T-helper 1 cell (primary cell): ENCODE measurements around the gene TYW1.
A peak's percentile ranks its signal among the peaks of the same experiment; 100 is the strongest.
"Not testable (repeated sequence)": the region's sequence is repeated elsewhere in the genome, so short reads cannot be mapped to it uniquely, and the experiment has no call there.

Experiments
- DNase-seq, 5 donors: peaks; one replicate each; pipeline ENCODE4 v3.0.0-alpha.2; 2012 to 2020

TYW1 gene

DNA sequence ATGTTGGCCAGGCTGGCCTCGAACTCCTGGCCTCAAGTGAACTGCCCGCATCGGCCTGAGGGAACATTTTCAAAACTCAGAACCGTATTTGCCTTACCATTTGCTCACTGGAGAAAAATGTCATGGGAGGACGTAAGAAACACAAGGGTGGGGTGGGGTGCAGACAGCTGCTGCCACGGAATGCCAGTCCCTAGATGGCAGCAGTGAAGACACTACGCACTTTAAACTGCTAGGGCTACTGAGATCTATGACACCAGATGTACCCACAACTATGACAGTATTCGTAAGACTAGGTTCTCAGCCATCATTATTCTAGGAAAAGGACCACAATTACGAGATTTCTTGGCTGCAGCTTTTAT, 2.0 kb upstream of the TYW1 start:
- DNase-seq: peak; percentile 10 to 76 (median 36)

DNA sequence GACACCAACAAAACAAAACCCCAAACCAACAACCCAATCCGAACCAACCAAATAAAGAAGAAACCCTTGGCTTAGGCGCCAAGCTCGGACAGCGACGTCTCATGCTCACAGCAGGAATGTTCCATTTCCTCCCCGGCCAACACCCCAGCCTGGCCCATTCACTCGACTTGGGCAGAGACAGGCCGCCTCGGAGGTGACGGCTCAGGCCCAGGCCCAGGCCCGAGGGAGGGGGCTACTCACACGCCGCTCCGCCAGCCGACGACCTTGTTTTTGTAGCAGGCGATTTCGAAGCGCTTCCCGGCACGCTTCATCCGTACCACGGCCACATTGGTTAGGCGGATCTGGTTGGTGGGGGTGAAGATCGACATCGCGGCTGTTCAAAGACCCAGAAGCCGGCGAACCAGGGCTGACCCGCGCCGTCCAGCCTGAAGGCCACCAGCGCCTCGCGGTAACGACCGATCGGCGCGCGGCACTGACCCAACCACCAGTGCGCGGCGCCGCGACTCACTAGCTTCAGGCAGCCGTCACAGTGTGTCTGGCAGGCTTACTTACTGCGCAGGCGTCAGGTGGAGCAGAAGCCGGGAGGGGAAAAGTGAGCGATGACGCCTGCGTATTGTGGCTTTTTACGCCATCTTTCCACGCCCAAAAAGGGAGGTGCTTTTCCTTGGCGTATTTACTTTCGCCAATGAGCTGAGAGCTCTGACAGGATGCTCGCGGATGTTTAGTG, 1.4 kb upstream of the TYW1 start, which contains the start of gene SBDS:
TSS of gene SBDS (minus strand) at position 537 of the 727 bp plus-strand sequence. CDS start at position 368, 169 bp downstream.
- DNase-seq: peak; percentile 81 to 99 (median 91)

DNA sequence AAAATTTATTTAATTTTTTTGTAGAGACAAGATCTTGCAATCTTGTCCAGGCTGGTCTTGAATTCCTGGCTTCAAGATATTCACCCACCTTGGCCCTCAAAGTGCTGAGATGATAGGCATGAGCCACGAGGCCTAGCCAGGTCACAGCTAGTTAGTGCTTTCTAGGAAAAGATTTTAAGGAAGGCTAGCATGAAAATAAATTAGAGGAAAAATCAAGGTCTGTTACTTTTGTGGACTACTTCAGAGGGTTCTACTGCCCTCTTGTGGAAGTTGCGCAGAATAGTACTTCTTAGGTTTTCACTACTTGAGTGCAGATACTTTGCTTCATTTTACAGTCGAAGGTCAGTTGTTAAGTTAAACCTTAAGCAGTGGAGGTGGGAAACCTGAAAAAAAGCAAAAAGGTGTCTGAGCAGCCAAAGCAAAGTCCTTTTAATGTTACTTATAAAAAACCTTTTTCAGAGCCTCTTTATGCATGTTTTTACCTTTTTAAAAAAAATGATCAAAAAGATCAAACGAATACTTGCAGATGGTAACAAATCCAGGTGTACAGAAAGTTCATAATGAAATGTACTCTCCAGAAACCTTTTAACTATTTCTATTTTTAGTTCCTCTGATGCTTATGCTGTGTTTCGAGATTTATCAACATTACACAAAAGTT, 4.1 kb downstream of the TYW1 start:
- peak in 1 of 5 donors; percentile 15 for DNase-seq

DNA sequence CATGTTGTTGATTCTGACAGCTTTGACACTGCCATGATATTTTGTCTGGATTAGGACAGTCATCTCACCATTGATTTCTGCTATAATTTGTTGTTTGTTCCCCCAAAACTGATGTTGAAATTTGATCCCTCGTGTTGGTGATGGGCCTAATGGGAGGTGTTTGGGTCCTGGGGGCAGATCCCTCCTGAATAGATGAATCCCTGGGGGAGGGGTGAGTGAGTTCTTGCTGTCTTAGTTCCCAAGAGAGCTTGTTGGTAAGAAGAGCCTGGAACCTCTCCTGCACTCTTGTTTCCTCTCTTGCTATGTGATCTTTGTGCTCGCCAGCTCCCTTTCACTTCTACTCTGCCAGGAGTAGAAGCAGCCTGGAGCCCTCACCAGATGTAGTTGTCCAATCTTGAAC, 7.5 kb downstream of the TYW1 start:
- DNase-seq: not testable (repeated sequence)

DNA sequence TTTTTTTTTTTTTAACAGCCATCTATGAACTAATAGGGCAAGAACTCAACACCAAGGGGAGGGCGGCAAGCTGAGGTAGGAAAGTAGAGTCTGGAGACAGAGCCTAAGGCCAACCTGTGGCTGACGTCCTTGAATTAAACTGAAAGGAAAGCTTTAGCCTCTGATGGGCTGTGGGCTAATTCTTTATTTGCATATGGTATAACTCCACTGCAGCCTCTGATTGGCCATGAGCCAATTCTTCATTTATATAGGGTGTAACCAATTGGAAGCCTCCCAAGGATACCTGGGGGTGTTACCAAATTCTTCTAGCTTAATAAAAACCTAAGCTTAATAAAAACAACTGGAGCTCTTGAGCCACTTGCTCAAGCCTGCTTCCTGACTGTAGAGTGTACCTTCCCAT, 10.3 kb downstream of the TYW1 start:
- no peak for DNase-seq

DNA sequence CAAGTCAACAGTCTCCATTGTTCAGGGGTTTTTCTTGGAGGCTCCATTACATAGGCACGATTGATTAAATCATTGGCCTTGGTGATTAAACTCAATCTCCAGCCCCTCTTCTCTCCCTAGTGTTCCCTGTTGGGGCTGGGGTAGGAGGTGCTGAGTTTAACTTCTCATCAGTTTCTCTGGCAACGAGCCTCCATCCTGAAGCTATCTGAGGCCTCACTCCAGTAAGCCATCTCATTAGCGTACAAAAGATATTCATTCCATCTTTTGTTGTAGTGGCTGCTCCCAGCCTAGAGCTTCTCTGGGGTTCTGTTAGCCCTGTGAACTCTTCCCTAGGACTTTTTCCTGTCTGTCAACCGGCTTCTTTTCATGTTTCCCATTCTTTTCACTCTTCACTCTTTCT, 11.6 kb downstream of the TYW1 start:
- DNase-seq: no peak

DNA sequence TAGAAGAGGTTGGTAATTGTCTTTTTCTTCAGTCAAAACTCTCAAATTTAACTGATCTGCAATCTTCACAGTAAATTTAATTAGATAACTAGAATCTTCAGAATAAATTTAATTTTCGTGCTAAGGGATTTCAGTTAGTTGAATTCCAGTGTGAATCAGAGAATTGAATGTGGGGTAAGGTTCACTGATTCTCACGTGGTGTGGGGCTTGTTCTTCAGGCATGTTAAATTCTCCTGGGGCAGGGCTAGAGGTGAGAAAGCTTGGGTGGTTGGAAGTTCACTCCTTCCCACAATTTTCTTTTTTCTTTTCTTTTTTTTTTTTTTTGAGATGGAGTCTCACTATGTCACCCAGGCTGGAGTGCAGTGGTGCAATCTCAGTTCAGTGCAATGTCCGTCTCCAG, 13.0 kb downstream of the TYW1 start:
- not testable (repeated sequence) for DNase-seq

DNA sequence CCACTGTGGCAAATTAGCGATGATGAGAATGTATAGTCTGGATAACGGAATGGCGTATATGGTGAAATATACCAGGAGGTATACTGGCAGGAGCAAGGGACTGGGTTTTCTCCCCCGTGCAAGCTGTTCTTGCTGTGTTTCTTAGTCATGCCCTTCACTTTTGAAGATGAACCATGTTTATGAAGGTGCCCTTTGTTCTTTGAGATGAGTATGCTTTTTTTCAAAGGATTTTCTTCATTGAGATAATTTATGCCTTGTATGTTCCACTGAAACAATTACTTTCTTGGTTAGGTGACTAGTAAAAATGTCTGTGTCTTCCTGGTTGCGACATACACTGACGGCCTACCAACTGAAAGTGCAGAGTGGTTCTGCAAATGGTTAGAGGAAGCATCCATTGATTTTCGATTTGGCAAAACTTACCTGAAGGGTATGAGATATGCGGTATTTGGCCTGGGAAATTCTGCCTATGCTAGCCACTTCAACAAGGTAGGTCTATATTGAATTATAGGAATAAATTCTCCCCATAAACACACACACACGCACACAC, 17.5 kb downstream of the TYW1 start:
- DNase-seq: not testable (repeated sequence)

DNA sequence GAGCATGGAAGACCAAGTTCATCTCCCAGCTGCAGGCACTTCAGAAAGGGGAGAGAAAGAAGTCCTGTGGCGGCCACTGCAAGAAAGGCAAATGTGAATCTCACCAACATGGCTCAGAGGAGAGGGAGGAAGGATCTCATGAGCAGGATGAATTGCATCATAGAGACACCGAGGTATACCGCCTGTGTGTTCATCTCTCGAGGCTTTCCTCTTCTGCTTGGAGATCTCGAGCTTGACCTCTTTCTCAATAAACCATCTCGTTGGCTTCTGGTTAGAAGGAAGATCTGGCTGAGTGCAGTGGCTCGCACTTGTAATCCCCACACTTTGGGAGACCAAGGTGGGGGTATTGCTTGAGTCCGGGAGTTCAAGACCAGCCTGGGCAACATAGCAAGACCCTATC, 21.3 kb downstream of the TYW1 start:
- DNase-seq: not testable (repeated sequence)

DNA sequence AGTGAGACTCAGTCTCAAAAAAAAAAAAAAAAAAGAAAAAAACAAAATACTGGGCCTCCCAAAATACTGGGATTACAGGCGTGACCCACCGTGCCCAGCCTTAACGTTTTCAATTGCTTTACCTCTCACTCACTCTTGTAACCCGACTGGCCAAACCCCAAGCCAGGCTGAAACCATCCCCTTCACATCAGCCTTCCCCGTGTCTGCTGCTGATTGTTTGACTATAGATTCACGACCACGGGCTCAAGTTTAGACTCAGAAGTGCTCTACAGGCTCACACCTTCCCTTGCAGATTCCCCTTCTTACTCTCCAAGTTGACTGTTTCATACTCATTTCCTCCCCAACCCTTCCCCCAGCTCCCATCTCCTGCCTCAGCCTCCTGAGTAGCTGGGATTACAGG, 22.3 kb downstream of the TYW1 start:
- no peak for DNase-seq

DNA sequence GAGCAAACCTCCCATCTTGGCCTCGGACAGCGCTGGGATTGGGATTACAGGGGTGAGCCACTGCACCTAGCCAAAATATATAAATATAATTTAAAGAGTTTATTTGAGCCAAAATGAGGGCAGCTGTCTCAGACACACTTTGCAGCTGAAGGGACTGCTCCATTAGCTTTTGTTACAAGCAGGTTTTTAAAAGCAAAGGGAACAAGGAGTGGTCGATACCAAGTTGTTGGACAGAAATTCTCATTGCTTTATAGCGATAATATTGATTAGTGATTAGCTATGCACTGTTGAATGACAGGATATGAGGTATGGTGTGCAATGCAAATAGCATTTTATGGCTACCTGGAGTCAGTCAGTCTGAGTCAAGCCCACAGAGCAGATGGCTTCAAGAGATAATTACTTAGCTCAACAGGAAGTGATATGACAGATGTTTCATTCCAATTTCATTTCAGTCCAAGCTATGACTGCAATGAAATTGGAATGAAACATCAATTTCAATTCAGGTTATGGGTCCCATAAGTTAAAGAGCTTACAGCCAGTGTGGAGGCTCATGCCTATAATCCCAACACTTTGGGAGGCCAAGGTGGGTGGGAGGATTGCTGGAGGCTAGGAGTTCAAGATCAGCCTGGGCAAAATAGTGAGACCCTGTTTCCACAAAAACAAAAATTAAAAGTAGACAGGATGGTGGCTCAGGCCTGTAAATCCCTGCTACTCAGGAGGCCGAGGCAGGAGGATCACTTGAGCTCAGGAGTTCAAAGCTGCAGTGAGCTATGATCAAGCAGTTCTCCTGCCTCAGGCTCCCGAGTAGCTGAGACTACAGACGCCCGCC, 23.1 kb downstream of the TYW1 start:
- peak in 1 of 5 donors; percentile 27 for DNase-seq

DNA sequence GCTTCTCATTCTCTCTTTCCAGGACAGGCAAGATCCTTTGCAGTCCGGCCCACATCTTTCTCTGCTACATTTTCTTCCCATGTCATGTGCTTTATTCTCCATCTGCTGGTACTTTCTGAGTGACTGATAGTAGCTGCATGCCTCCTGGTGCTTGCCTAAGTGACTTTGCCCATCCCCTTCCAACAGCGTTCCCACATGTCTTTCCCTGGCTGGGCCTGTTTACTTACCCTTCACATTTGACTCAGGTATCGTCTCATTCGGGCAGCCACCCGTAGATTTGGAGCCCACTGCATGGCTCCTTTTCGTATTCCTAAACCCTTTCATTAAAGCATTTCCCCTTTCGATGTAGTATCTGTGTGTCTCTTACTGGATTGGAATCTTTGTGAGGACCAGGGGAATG, 24.6 kb downstream of the TYW1 start:
- DNase-seq: no peak

DNA sequence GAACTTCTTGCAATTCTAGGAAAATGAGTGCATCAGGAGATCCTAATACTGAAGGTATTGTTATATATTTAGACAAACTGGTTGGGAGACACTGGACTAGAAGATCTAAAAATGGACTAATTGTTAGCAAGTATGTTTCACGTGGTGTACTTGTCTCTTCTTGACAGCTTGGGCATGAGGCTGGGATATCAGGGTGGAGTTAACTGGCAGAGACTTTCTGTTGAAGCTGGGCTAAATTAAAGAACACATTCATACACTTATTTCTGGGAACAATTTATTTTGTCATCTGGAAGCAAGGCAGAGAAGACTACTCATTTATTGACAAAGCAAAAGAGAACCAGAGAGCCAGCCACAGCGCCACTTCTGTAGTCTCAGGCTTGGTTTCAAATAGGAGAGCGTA, 25.9 kb downstream of the TYW1 start:
- no peak for DNase-seq

DNA sequence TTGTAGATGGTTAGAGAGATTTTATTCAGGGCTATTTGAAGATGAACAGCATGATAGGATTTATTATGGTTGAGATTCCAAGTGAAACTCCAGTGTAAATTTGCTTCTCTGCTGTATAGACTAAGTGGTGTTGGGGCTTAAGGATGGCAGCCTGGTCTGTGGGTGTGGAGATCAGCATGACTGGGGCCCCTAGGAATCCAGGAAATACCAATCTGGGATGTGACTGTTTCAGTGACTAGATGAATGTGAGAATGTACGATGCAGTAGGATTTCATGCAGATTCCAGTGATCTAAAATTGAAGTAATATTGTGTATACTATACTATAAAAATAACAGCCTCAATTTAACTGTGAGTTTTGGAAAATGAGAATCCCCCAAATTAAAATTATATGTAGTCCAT, 28.8 kb downstream of the TYW1 start:
- not testable (repeated sequence) for DNase-seq

DNA sequence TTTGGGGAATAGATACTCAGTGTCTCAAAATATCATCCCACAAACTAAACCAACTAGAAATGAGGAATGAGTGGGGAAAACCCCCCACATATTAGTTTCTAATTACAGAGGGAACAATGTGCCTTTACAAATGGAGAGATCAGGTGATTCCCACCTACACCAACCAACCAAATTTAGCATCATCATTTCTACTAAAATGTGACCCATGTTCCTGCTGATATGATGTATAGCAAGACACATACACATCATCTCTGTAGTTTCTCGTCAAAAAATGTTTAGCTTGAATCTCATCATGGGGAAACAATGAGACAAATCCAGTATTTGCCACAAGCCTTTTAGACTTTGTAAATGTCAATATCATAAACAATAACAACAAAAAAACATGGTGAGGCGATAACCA, 35.1 kb downstream of the TYW1 start:
- not testable (repeated sequence) for DNase-seq

DNA sequence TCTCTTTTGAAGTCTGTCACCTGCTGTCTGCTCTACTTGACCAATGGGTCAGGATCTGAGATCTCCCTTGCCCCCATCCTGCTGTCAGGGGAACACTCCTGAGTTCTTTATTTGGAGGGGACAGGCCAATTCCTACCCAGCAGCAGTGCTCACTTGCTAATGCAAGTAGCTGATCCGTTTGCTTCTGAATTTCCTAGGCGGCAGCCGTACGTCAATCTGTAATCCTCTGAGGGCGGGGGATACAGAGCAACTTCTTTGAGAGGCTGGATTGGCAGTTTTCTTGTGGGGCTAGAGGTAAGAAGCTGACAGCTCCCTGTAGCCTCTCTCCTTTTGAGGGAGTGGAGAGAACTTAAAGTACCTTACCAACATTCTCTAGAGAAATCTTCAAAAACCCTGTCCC, 36.6 kb downstream of the TYW1 start:
- no peak for DNase-seq

DNA sequence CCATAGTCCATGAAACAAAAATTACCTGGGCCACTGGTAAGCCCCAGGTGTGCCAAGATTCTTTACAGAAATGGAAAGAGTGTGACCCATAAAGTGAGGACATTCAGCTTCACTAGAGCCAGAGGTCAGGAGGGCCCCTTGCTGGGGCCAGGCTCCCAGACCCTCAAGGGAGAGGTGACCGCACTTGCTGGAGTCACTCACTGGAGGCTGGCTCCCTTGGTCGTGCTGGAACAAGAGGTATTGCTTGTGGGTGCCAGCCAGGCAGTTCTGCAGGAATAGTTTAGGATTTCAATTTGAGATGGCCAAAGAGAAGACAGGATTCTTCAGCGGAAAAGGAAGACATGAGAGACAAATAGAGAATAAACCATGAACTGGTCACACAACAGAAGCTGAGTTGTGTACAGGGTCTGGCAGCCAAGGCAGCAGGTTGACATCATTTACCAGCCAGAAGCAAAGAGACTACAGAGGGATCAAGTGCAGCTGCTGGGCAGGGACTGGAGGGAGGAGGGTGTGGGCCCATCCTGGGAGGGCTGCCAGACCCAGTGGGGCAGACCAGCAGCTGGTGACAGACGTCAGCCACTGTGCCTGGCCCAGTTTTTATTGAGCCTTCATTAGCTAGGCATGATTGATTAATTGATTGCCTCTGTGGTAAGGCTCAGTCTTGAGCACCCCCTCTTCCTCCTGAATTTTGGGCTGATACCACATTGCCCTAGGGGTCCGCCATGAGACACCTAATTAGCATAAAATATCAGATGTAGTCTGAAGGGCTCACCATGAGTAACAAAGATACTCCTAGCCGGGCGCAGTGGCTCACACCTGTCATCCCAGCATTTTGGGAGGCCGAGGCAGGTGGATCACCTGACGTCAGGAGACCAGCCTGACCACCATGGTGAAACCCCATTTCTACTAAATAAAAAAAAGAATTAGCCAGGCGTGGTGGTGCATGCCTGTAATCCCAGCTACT, 40.1 kb downstream of the TYW1 start:
- DNase-seq: not testable (repeated sequence)

DNA sequence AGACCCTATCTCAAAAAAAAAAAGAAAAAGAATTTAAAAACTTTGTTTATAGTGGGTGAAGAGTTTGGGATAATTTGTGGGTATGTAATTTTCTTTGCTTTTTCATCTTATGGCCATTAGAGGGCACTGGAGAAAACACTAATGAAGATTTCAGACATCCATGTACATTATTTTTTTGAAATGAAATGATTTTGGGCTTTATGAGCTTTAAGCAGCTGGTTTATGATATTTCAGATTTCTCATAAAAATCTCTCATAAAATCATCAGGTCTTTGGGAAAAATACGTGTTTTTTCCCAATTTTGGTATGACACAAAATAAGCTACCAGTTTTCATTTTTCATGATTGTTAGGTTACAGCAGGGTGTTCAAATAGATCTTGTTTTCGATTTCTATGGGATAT, 44.2 kb downstream of the TYW1 start:
- not testable (repeated sequence) for DNase-seq

DNA sequence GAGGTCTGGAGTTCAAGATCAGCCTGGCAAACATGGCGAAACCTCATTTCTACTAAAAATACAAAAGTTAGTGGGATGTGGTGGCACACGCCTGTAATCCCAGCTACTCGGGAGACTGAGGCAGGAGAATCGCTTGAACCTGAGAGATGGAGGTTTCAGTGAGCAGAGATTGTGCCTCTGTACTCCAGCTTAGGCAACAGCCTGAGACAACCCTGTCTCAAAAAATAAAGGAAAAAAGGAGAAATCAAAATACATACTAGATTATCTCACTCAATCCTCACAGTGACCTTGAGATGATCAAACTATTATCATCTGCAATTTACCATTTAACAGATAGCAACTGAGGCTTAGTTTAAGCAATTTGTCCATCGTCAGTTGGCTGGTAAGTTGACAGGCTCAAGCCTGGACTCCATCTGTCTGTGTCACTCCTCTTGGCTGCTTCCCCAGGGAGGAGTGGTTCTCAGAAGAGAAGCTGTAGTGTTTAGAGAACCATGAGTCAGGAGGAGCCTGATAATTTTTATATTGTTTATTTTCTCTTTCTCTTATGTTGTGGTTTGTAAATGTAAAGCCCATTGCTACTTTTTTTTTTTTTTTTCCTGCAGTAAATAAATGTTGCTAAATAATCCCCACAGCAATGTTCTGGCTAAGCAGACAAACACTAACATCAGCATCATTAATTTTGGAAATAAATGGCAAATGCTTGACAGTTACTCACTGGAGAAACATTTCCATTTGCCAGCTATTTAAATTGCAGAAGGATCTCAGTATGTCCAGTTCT, 46.3 kb downstream of the TYW1 start:
- DNase-seq: not testable (repeated sequence)

DNA sequence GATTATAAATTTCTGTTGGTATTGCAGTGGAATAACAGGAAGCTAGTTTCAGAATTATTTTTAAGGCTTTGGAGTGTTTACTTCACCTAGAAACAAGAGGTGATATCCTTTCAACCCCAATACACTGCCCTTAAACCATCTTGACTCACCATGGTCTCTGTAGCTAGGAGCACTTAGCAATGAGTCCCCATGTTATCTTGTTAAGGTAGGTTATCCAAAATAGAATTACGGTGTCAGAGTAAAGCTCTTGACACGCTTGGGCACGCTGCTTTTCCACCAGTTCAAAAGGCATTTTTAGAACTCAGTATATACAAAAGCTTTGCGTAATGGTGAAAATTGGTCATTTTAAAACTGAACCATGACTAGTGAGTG, 46.9 kb downstream of the TYW1 start:
- not testable (repeated sequence) for DNase-seq

DNA sequence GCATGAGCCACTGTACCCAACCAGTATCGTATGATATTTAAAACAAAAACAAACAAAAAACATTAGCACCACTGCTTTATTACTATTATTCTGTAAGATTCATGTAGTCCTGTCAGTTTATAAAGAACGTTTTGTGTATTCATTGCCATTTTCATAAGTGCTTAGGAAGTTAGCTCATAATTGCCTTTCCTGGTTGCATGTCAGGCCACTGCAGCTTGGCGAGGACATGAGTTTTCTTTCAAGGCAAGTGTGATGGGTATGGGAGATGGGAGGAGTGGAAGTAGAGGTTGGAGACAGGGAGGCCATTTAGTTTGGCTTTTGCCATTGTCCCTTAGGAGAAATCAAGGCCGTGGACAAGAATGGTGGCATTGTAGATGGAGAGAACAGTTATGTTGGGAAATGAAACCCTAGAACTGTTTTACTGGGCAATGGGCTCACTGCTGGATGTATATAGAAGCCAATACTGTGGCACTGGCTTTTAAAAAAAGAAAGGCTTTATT, 48.9 kb downstream of the TYW1 start:
- no peak for DNase-seq
